Breast epithelium (tissue), 4 donors: Measurements from ENCODE around the gene EPHB2. TPM values are rescaled to one million over a fixed set of nuclear protein-coding genes. Genes with fewer than 3 reads are reported as not detected.

ENCODE experiments used
- DNase-seq, 2 donors: peaks; one replicate each; pipeline ENCODE4 v3.0.0-alpha.2; 2019; ENCODE audit warnings: low spot score in 2 of 2
- H3K27ac ChIP-seq, 2 donors: fragments of 200-600 bp; sonication (generic) in 1 of 2; one replicate each; pipeline ENCODE4 v1.5.1; 2016 to 2019; ENCODE audit warnings: mild to moderate bottlenecking in 1 of 2
- H3K27me3 ChIP-seq, 2 donors: fragments of 200-600 bp; sonication (generic) in 1 of 2; one replicate each; pipeline versions ENCODE4 v1.5.1 to v1.6.0; 2017 to 2019; ENCODE audit warnings: control low read depth in 1 of 2, mild to moderate bottlenecking in 1 of 2
- H3K36me3 ChIP-seq: fragments of 200-600 bp; one replicate; pipeline ENCODE4 v1.5.1; 2019
- H3K4me1 ChIP-seq, 2 donors: fragments of 200-600 bp; sonication (generic); one replicate each; pipeline ENCODE4 v1.5.1; 2016 to 2019; ENCODE audit warnings: control low read depth in 1 of 2
- H3K4me3 ChIP-seq, 3 donors: fragments of 200-600 bp; sonication (generic); 1 replicate in 2 of 3; 2 replicates in 1 of 3; pipeline ENCODE4 v1.5.1; 2016 to 2019; ENCODE audit warnings: mild to moderate bottlenecking in 3 of 3, moderate library complexity in 2 of 3
- H3K9me3 ChIP-seq, 2 donors: fragments of 200-600 bp; sonication (generic) in 1 of 2; one replicate each; pipeline ENCODE4 v1.5.1; 2016 to 2019; ENCODE audit warnings: control low read depth in 1 of 2
- CTCF ChIP-seq, 3 donors: fragments of 450-650 bp; IDR thresholded peaks; one replicate each; pipeline ENCODE4 v1.5.1; 2016 to 2017; ENCODE audit warnings: antibody characterized with exemption in 3 of 3, mild to moderate bottlenecking in 3 of 3, moderate library complexity in 3 of 3
- POLR2A ChIP-seq: fragments of 450-650 bp; IDR thresholded peaks from one replicate; pipeline ENCODE4 v1.6.1; 2016; ENCODE audit warnings: antibody characterized with exemption, mild to moderate bottlenecking, moderate library complexity
- POLR2AphosphoS5 ChIP-seq, 3 donors: sonication (generic); formaldehyde crosslinking; IDR thresholded peaks; one replicate each; pipeline ENCODE4 v1.6.1; 2017; ENCODE audit warnings: antibody characterized with exemption in 3 of 3
- intact Hi-C: fragments of 100-400 bp; cut with DNase I; formaldehyde crosslinking; loops from one replicate; pipeline ENCODE4 v1.15.1; 2023; ENCODE audit warnings: low total_unique reads
- total RNA-seq, 3 donors: library from RNA; depleted of rRNA; stranded (reverse); fragments of >200 nt; gene quantifications; one replicate each; pipeline ENCODE4 v1.1.0, GENCODE V29; 2016

EPHB2 gene
- total RNA-seq, 3 donors from 2014 or later: 1.3 to 4.6 (median 1.5) TPM

- Histone ChIP-seq H3K4me3 (no peak overlapping the region), H3K36me3 (no peaks in the 10 kb centered on the region), H3K27me3 (no peaks in the 10 kb centered on the region), H3K9me3 (no peaks in the 10 kb centered on the region), H3K4me1 (no peaks in the 10 kb centered on the region), H3K27ac (no peak overlapping the region)
- intact Hi-C loops: no loop called here
- no peak for DNase-seq
- TF ChIP-seq POLR2AphosphoS5 (IDR thresholded peaks at IDR 0.05): no peak
- TF ChIP-seq CTCF (IDR thresholded peaks at IDR 0.05): no peak
- no peak for TF ChIP-seq POLR2A
These were observed 81.9 kb downstream of the EPHB2 start for GRCh38 chr1:22792396-22793160.

GRCh38 chr1:22793647-22794046 lies 83.0 kb downstream of the EPHB2 start:
- intact Hi-C loops: no loop called here
- Histone ChIP-seq H3K27me3 (no peaks in the 10 kb centered on the region), H3K27ac (no peak overlapping the region), H3K4me3 (no peak overlapping the region), H3K4me1 (no peaks in the 10 kb centered on the region), H3K9me3 (no peaks in the 10 kb centered on the region), H3K36me3 (no peaks in the 10 kb centered on the region)
- TF ChIP-seq CTCF (IDR thresholded peaks at IDR 0.05): no peak
- TF ChIP-seq POLR2AphosphoS5 (IDR thresholded peaks at IDR 0.05): no peak
- TF ChIP-seq POLR2A: no peak
- DNase-seq: no peak

- H3K4me1 ChIP-seq: no peaks in the 10 kb centered on the region
- no peak overlapping the region for H3K4me3 ChIP-seq
- peak overlapping the region in 1 of 2 donors; percentile 25 for H3K27ac ChIP-seq
- intact Hi-C loops: no loop called here
- no peaks in the 10 kb centered on the region for H3K36me3 ChIP-seq
- no peak for DNase-seq
- no peak for TF ChIP-seq POLR2A
- TF ChIP-seq CTCF (IDR thresholded peaks at IDR 0.05): no peak
- TF ChIP-seq POLR2AphosphoS5 (IDR thresholded peaks at IDR 0.05): no peak
- no peaks in the 10 kb centered on the region for H3K9me3 ChIP-seq
- H3K27me3 ChIP-seq: no peaks in the 10 kb centered on the region
These were observed 84.2 kb downstream of the EPHB2 start for GRCh38 chr1:22794647-22795365.

GRCh38 chr1:22795366-22795714 lies 84.7 kb downstream of the EPHB2 start:
- H3K4me3 ChIP-seq: no peak overlapping the region
- no peaks in the 10 kb centered on the region for H3K4me1 ChIP-seq
- TF ChIP-seq POLR2AphosphoS5 (IDR thresholded peaks at IDR 0.05) (no peak), CTCF (IDR thresholded peaks at IDR 0.05) (no peak), POLR2A (no peak)
- no peaks in the 10 kb centered on the region for H3K9me3 ChIP-seq
- DNase-seq: no peak
- no peak overlapping the region for H3K27ac ChIP-seq
- H3K27me3 ChIP-seq: no peaks in the 10 kb centered on the region
- intact Hi-C loops: no loop called here
- H3K36me3 ChIP-seq: no peaks in the 10 kb centered on the region

GRCh38 chr1:22796642-22797041 lies 86.0 kb downstream of the EPHB2 start:
- DNase-seq: no peak
- Histone ChIP-seq H3K4me3 (no peak overlapping the region), H3K27ac (no peak overlapping the region), H3K4me1 (no peaks in the 10 kb centered on the region), H3K36me3 (no peaks in the 10 kb centered on the region), H3K27me3 (no peaks in the 10 kb centered on the region), H3K9me3 (no peaks in the 10 kb centered on the region)
- TF ChIP-seq POLR2AphosphoS5 (IDR thresholded peaks at IDR 0.05) (no peak), POLR2A (no peak), CTCF (IDR thresholded peaks at IDR 0.05) (no peak)
- intact Hi-C loops: no loop called here
